Measurements from ENCODE around the gene MTUS2. TPM values are rescaled to one million over a fixed set of nuclear protein-coding genes. Genes with fewer than 3 reads are reported as not detected.

Gene MTUS2
- total RNA-seq, 4 donors from 2014 or later, result 0.44 to 1.1 (median 0.48) TPM; not detected in 1

GRCh38 chr13:29525757-29526156 is 705.6 kb downstream of the MTUS2 start:
- no peak for TF ChIP-seq CTCF (IDR thresholded peaks at IDR 0.05)
- DNase-seq (ENCODE audit: low spot score), result no peak
- ATAC-seq (ENCODE audit: low FRiP score), result no peak

GRCh38 chr13:29526741-29527140 is 706.6 kb downstream of the MTUS2 start:
- TF ChIP-seq CTCF (IDR thresholded peaks at IDR 0.05), result no peak
- ATAC-seq (ENCODE audit: low FRiP score) (no peak), DNase-seq (ENCODE audit: low spot score) (no peak)

- no peak for DNase-seq (ENCODE audit: low spot score)
- no peak for ATAC-seq (ENCODE audit: low FRiP score)
- TF ChIP-seq CTCF (IDR thresholded peaks at IDR 0.05), result no peak
Observed at GRCh38 chr13:29527511-29527910, 707.4 kb downstream of the MTUS2 start.

GRCh38 chr13:29527916-29528315 is 707.8 kb downstream of the MTUS2 start:
- TF ChIP-seq CTCF (IDR thresholded peaks at IDR 0.05), result no peak
- ATAC-seq (ENCODE audit: low FRiP score) (no peak), DNase-seq (ENCODE audit: low spot score) (no peak)

GRCh38 chr13:29529754-29530153 is 709.6 kb downstream of the MTUS2 start:
- TF ChIP-seq CTCF (IDR thresholded peaks at IDR 0.05), result no peak
- ATAC-seq (ENCODE audit: low FRiP score) (no peak), DNase-seq (ENCODE audit: low spot score) (no peak)

GRCh38 chr13:29530901-29531300 is 710.8 kb downstream of the MTUS2 start:
- DNase-seq (ENCODE audit: low spot score), result no peak
- no peak for ATAC-seq (ENCODE audit: low FRiP score)
- TF ChIP-seq CTCF (IDR thresholded peaks at IDR 0.05), result no peak

- DNase-seq (ENCODE audit: low spot score) (no peak), ATAC-seq (ENCODE audit: low FRiP score) (no peak)
- TF ChIP-seq CTCF (IDR thresholded peaks at IDR 0.05), result no peak
Observed at GRCh38 chr13:29532116-29532515, 712.0 kb downstream of the MTUS2 start.
